Upper lobe of right lung (tissue), 1 donor: Measurements from ENCODE around the gene RIN3. TPM values are rescaled to one million over a fixed set of nuclear protein-coding genes. Genes with fewer than 3 reads are reported as not detected.

Experiments
- ATAC-seq: fragments of 200-7000 bp; cut with Tn5 transposase; one replicate; pipeline ENCODE4 v1.9.1; 2020; ENCODE audit warnings: mild to moderate bottlenecking, moderate library complexity
- DNase-seq: peaks from one replicate; pipeline ENCODE4 v3.0.0-alpha.2; 2020
- H3K27ac ChIP-seq: fragments of 200-600 bp; one replicate; pipeline ENCODE4 v1.8.0; 2022
- H3K27me3 ChIP-seq: fragments of 200-600 bp; one replicate; pipeline ENCODE4 v1.8.0; 2022; ENCODE audit warnings: mild to moderate bottlenecking
- H3K36me3 ChIP-seq: fragments of 200-600 bp; one replicate; pipeline ENCODE4 v1.8.0; 2022
- H3K4me1 ChIP-seq: fragments of 200-600 bp; one replicate; pipeline ENCODE4 v1.8.0; 2022
- H3K4me3 ChIP-seq: fragments of 200-600 bp; one replicate; pipeline ENCODE4 v1.8.0; 2022; ENCODE audit warnings: mild to moderate bottlenecking
- H3K9me3 ChIP-seq: fragments of 200-600 bp; one replicate; pipeline ENCODE4 v1.8.0; 2022
- CTCF ChIP-seq: fragments of 200-600 bp; IDR thresholded peaks from one replicate; pipeline ENCODE4 v1.8.0; 2022; ENCODE audit warnings: antibody characterized with exemption
- intact Hi-C: fragments of 100-400 bp; cut with DNase I; formaldehyde crosslinking; loops from one replicate; pipeline ENCODE4 v1.11.0; 2022
- total RNA-seq: library from RNA; stranded (reverse); fragmentation: NEBNext Ultra II Directional; extraction: Animal tissue kit (Norgen Biotek cat#: 25700); gene quantifications from one replicate; pipeline ENCODE4 v1.2.1, GENCODE V29; 2021
- donor health status: DM: no; HTN: yes; CAD: no; lungs with severe emphysema.

The RIN3 gene
- total RNA-seq, 1 donor from 2014 or later = 56.0 TPM

GRCh38 chr14:92718664-92719063 is 205.1 kb downstream of the RIN3 start:
- intact Hi-C loops = loop anchor here (10.0 kb wide), 1 partner anchor 66 kb away; no protein-coding TSS in a partner anchor
- TF ChIP-seq CTCF = no peak
- no peak for ATAC-seq
- no peaks in the 10 kb centered on the region for H3K9me3 ChIP-seq
- DNase-seq = no peak
- H3K27me3 ChIP-seq = no peaks in the 10 kb centered on the region
- H3K4me3 ChIP-seq = no peak overlapping the region
- H3K36me3 ChIP-seq = no peaks in the 10 kb centered on the region
- peaks cover 19% of the 10 kb centered on the region for H3K4me1 ChIP-seq
- no peak overlapping the region for H3K27ac ChIP-seq

GRCh38 chr14:92719421-92719820 is 205.8 kb downstream of the RIN3 start:
- Histone ChIP-seq H3K4me3 (no peak overlapping the region), H3K4me1 (peaks cover 26% of the 10 kb centered on the region), H3K9me3 (no peaks in the 10 kb centered on the region), H3K27ac (peak overlapping the region; percentile 24), H3K27me3 (no peaks in the 10 kb centered on the region), H3K36me3 (no peaks in the 10 kb centered on the region)
- no peak for TF ChIP-seq CTCF
- ATAC-seq = no peak
- intact Hi-C loops = loop anchor here (10.0 kb wide), 1 partner anchor 65 kb away; no protein-coding TSS in a partner anchor
- DNase-seq = no peak

GRCh38 chr14:92719890-92720323 is 206.3 kb downstream of the RIN3 start:
- Histone ChIP-seq H3K4me3 (no peak overlapping the region), H3K4me1 (peaks cover 29% of the 10 kb centered on the region), H3K9me3 (no peaks in the 10 kb centered on the region), H3K27me3 (no peaks in the 10 kb centered on the region), H3K27ac (peak overlapping the region; percentile 36), H3K36me3 (no peaks in the 10 kb centered on the region)
- intact Hi-C loops = loop anchor here (10.0 kb wide), 1 partner anchor 65 kb away; no protein-coding TSS in a partner anchor
- TF ChIP-seq CTCF = no peak
- DNase-seq (no peak), ATAC-seq (no peak)

GRCh38 chr14:92724516-92725340 is 211.1 kb downstream of the RIN3 start:
- intact Hi-C loops = no loop called here
- peak; percentile 71 for ATAC-seq
- no peaks in the 10 kb centered on the region for H3K9me3 ChIP-seq
- no peaks in the 10 kb centered on the region for H3K27me3 ChIP-seq
- H3K27ac ChIP-seq = peak overlapping the region; percentile 80
- H3K4me1 ChIP-seq = peaks cover 54% of the 10 kb centered on the region
- DNase-seq = no peak
- TF ChIP-seq CTCF = no peak
- no peak overlapping the region for H3K4me3 ChIP-seq
- H3K36me3 ChIP-seq = no peaks in the 10 kb centered on the region

GRCh38 chr14:92726135-92726932 is 212.8 kb downstream of the RIN3 start:
- DNase-seq (peak; percentile 92), ATAC-seq (peak; percentile 85)
- Histone ChIP-seq H3K36me3 (peaks cover 4% of the 10 kb centered on the region), H3K27ac (peak overlapping the region; percentile 80), H3K4me3 (no peak overlapping the region), H3K4me1 (peaks cover 42% of the 10 kb centered on the region), H3K27me3 (no peaks in the 10 kb centered on the region), H3K9me3 (no peaks in the 10 kb centered on the region)
- intact Hi-C loops = no loop called here
- no peak for TF ChIP-seq CTCF
